IMR-90 (cell line): ENCODE results near the gene COL3A1. TPM values are rescaled to one million over a fixed set of nuclear protein-coding genes. Genes with fewer than 3 reads are reported as not detected.

ENCODE experiments used
- ATAC-seq: fragments of 200-7000 bp; cut with Tn5 transposase; 2 replicates; pipeline ENCODE4 v1.9.1; 2020; ENCODE audit warnings: low read depth, mild to moderate bottlenecking, moderate library complexity
- BruUV-seq: library from RNA; stranded (reverse); fragments of 400-500 nt; replicated peaks from 2 replicates; lab custom pipeline; 2021; lab: Mats Ljungman, UMichigan
- CTCF ChIA-PET: fragments of 300-600 bp; formaldehyde crosslinking; extraction: SDS; loops from one replicate; lab custom pipeline; 2021; ENCODE audit warnings: antibody characterized with exemption; lab: Yijun Ruan, JAX
- POLR2A ChIA-PET: fragments of 300-600 bp; sonication (Branson Sonifier 250); formaldehyde crosslinking; loops from one replicate; lab custom pipeline; 2022; ENCODE audit warnings: antibody characterized with exemption; ENCODE audit not compliant: unreplicated experiment; lab: Charles Lee
- DNase-seq: peaks from one replicate; pipeline ENCODE4 v3.0.0; 2013
- H2AFZ ChIP-seq: replicated peaks from 2 replicates; pipeline ENCODE3; 2013; ENCODE audit warnings: low read length, mild to moderate bottlenecking; ENCODE audit not compliant: poor library complexity
- H2AK5ac ChIP-seq: 2 replicates; pipeline ENCODE4 v1.6.1; 2013; ENCODE audit warnings: low read depth, low read length, inconsistent platforms
- H2AK9ac ChIP-seq: replicated peaks from 2 replicates; pipeline ENCODE3; 2013; ENCODE audit warnings: mild to moderate bottlenecking, low read depth, low read length, moderate library complexity; ENCODE audit not compliant: poor library complexity
- H2BK120ac ChIP-seq: 2 replicates; pipeline ENCODE4 v1.6.1; 2013; ENCODE audit warnings: low read depth, low read length, inconsistent platforms
- H2BK15ac ChIP-seq: 3 replicates; pipeline ENCODE4 v1.6.1; 2013; ENCODE audit warnings: low read depth, low read length, inconsistent platforms
- H2BK20ac ChIP-seq: 2 replicates; pipeline ENCODE4 v1.6.1; 2013; ENCODE audit warnings: low read depth, mild to moderate bottlenecking, inconsistent platforms, low read length, moderate library complexity
- H2BK5ac ChIP-seq: 2 replicates; pipeline ENCODE4 v1.6.1; 2013; ENCODE audit warnings: mild to moderate bottlenecking, low read depth, low read length, inconsistent platforms; ENCODE audit not compliant: poor library complexity, severe bottlenecking
- H3K14ac ChIP-seq: replicated peaks from 2 replicates; pipeline ENCODE4 v1.6.1; 2013; ENCODE audit warnings: low read depth, low read length, inconsistent platforms
- H3K18ac ChIP-seq: 2 replicates; pipeline ENCODE4 v1.6.1; 2013; ENCODE audit warnings: low read depth, low read length, control low read depth
- H3K23ac ChIP-seq: 2 replicates; pipeline ENCODE4 v1.6.1; 2013; ENCODE audit warnings: low read depth, low read length, inconsistent platforms
- H3K27ac ChIP-seq: 2 replicates; pipeline ENCODE4 v1.5.1; 2013; ENCODE audit warnings: mild to moderate bottlenecking, control low read depth, low read length; ENCODE audit not compliant: insufficient read depth
- H3K27me3 ChIP-seq: 2 replicates; pipeline ENCODE4 v1.6.1; 2013; ENCODE audit warnings: low read length; ENCODE audit not compliant: control insufficient read depth, insufficient read depth
- H3K36me3 ChIP-seq: 2 replicates; pipeline ENCODE4 v1.6.1; 2013; ENCODE audit warnings: low read length, mixed read lengths; ENCODE audit not compliant: control insufficient read depth, insufficient read depth
- H3K4ac ChIP-seq: 2 replicates; pipeline ENCODE4 v1.6.1; 2013; ENCODE audit warnings: low read depth, low read length, inconsistent platforms
- H3K4me1 ChIP-seq: 2 replicates; pipeline ENCODE4 v1.6.1; 2013; ENCODE audit warnings: low read length, mixed read lengths; ENCODE audit not compliant: control insufficient read depth, insufficient read depth
- H3K4me2 ChIP-seq: 2 replicates; pipeline ENCODE4 v1.6.1; 2013; ENCODE audit warnings: low read depth, mild to moderate bottlenecking, control low read depth, low read length, moderate library complexity
- H3K4me3 ChIP-seq: 2 replicates; pipeline ENCODE4 v1.5.1; 2013; ENCODE audit warnings: low read depth, mild to moderate bottlenecking, control low read depth, low read length, moderate library complexity; ENCODE audit not compliant: insufficient read depth
- H3K56ac ChIP-seq: 2 replicates; pipeline ENCODE4 v1.6.1; 2013; ENCODE audit warnings: low read length, inconsistent platforms; ENCODE audit not compliant: insufficient read depth; ENCODE audit errors: extremely low read depth
- H3K79me1 ChIP-seq, 2 experiments: 2 replicates each; pipeline ENCODE4 v1.6.1; 2013; ENCODE audit warnings: low read length in 2 of 2, inconsistent platforms in 1 of 2, low read depth in 1 of 2
- H3K9ac ChIP-seq: 2 replicates; pipeline ENCODE4 v1.6.1; 2013; ENCODE audit warnings: low read depth, low read length, control low read depth
- H3K9me1 ChIP-seq: 2 replicates; pipeline ENCODE4 v1.6.1; 2013; ENCODE audit warnings: low read length, inconsistent platforms; ENCODE audit not compliant: insufficient read depth
- H3K9me3 ChIP-seq: 2 replicates; pipeline ENCODE4 v1.6.1; 2013; ENCODE audit warnings: low read length; ENCODE audit not compliant: control insufficient read depth, insufficient read depth
- H4K20me1 ChIP-seq: 2 replicates; pipeline ENCODE4 v1.6.1; 2013; ENCODE audit warnings: low read length, inconsistent platforms; ENCODE audit not compliant: insufficient read depth
- H4K5ac ChIP-seq: 2 replicates; pipeline ENCODE4 v1.6.1; 2013; ENCODE audit warnings: mild to moderate bottlenecking, low read depth, low read length, control low read depth
- H4K8ac ChIP-seq, 2 experiments: 2 replicates each; pipeline ENCODE4 v1.6.1; 2013; ENCODE audit warnings: low read depth in 2 of 2, low read length in 2 of 2, control low read depth in 1 of 2, inconsistent platforms in 1 of 2
- H4K91ac ChIP-seq: 2 replicates; pipeline ENCODE4 v1.6.1; 2013; ENCODE audit warnings: low read depth, low read length, inconsistent platforms; ENCODE audit not compliant: insufficient read depth
- BHLHE40 ChIP-seq: fragments of 150-350 bp; IDR thresholded peaks from 2 replicates; pipeline ENCODE4 v1.6.1; 2016; ENCODE audit warnings: mild to moderate bottlenecking, low read depth, low read length
- CEBPB ChIP-seq: IDR thresholded peaks from 2 replicates; pipeline ENCODE4 v1.6.1; 2012; ENCODE audit warnings: low read depth, low read length, improper control_type of control experiment
- CHD1 ChIP-seq: IDR thresholded peaks from 2 replicates; pipeline ENCODE4 v1.6.1; 2012; ENCODE audit warnings: low read depth, low read length, improper control_type of control experiment
- CTCF ChIP-seq: conservative IDR thresholded peaks from 2 replicates; pipeline ENCODE4 v1.5.1; 2012; ENCODE audit warnings: mild to moderate bottlenecking, low read depth, low read length, improper control_type of control experiment
- MAZ ChIP-seq: IDR thresholded peaks from 2 replicates; pipeline ENCODE4 v1.6.1; 2012; ENCODE audit warnings: low read depth, mild to moderate bottlenecking, low read length, improper control_type of control experiment, moderate library complexity, borderline replicate concordance
- MXI1 ChIP-seq: IDR thresholded peaks from 2 replicates; pipeline ENCODE4 v1.6.1; 2012; ENCODE audit warnings: low read depth, mild to moderate bottlenecking, low read length, moderate library complexity, borderline replicate concordance
- NFE2L2 ChIP-seq: fragments of 150-350 bp; IDR thresholded peaks from 2 replicates; pipeline ENCODE4 v1.6.1; 2016; ENCODE audit warnings: low read depth, mild to moderate bottlenecking, low read length
- POLR2A ChIP-seq: IDR thresholded peaks from 2 replicates; pipeline ENCODE4 v1.6.1; 2012; ENCODE audit warnings: mild to moderate bottlenecking, low read depth, low read length
- RAD21 ChIP-seq: IDR thresholded peaks from 2 replicates; pipeline ENCODE4 v1.6.1; 2012; ENCODE audit warnings: low read length, improper control_type of control experiment
- RCOR1 ChIP-seq: IDR thresholded peaks from 2 replicates; pipeline ENCODE4 v1.6.1; 2012; ENCODE audit warnings: mild to moderate bottlenecking, low read length, improper control_type of control experiment; ENCODE audit not compliant: insufficient replicate concordance
- RFX5 ChIP-seq: IDR thresholded peaks from 2 replicates; pipeline ENCODE4 v1.8.0; 2012; ENCODE audit warnings: low read depth, mild to moderate bottlenecking, low read length, moderate library complexity
- SMC3 ChIP-seq: fragments of 150-350 bp; IDR thresholded peaks from 2 replicates; pipeline ENCODE4 v1.6.1; 2016; ENCODE audit warnings: low read depth, mild to moderate bottlenecking, antibody characterized with exemption, low read length, moderate library complexity
- WGBS, 2 experiments: methylation state at CpG; one replicate each; pipeline versions ENCODE4 v1.1.5 to v1.1.7; 2013; ENCODE audit warnings: missing lambda C conversion rate in 2 of 2; ENCODE audit not compliant: insufficient read length in 1 of 2; ENCODE audit errors: extremely low coverage in 2 of 2; 5-methylcytosine and 5-hydroxymethylcytosine counted together
- dilution Hi-C: fragments of 300-500 bp; cut with HindIII; formaldehyde crosslinking; loops from one replicate; pipeline ENCODE4 v1.14.3; 2018; ENCODE audit warnings: low sequenced_read_pairs; ENCODE audit not compliant: unreplicated experiment
- in situ Hi-C: fragments of 300-500 bp; cut with MboI; formaldehyde crosslinking; loops from 3 replicates; pipeline ENCODE4 v1.14.3; 2019; ENCODE audit warnings: low sequenced_read_pairs, inconsistent platforms, mixed read lengths
- intact Hi-C: fragments of 100-400 bp; cut with micrococcal nuclease; formaldehyde crosslinking; loops from 2 replicates; pipeline ENCODE4 v1.10.0; 2022
- polyA plus RNA-seq, 3 experiments: library from polyadenylated mRNA; depleted of rRNA; stranded (reverse); fragments of >200 nt; gene quantifications; 2 replicates each; pipeline ENCODE4 v1.2.3, GENCODE V29; 2012; ENCODE audit warnings: low replicate concordance in 1 of 3
- total RNA-seq: library from RNA; depleted of rRNA; stranded (reverse); fragments of >200 nt; gene quantifications from 2 replicates; pipeline ENCODE4 v1.2.3, GENCODE V29; 2012

Gene COL3A1
- total and polyA plus RNA-seq, 2 of the 4 experiments (the other 2 are of a cell fraction) = 402 to 408 TPM

DNA sequence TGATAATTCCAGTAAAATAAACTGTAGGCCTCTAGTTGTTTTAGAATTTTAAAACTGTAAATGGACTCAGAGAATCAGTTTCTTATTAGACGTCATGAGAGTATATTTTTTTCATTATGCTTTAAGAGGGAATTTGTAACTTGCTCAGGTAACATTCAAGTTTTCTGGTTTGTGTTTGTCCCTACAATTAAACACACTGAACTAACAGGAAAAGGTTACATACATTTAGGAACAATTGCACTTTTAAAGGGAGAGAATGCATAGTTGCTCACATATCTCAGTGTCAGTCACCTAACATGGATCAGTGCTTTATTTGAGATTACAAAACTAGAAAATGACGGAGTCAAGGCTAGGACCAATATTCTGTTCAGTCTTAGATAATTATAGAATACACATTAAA lies 3.1 kb downstream of the COL3A1 start (continued):
- no peak for TF ChIP-seq BHLHE40

DNA sequence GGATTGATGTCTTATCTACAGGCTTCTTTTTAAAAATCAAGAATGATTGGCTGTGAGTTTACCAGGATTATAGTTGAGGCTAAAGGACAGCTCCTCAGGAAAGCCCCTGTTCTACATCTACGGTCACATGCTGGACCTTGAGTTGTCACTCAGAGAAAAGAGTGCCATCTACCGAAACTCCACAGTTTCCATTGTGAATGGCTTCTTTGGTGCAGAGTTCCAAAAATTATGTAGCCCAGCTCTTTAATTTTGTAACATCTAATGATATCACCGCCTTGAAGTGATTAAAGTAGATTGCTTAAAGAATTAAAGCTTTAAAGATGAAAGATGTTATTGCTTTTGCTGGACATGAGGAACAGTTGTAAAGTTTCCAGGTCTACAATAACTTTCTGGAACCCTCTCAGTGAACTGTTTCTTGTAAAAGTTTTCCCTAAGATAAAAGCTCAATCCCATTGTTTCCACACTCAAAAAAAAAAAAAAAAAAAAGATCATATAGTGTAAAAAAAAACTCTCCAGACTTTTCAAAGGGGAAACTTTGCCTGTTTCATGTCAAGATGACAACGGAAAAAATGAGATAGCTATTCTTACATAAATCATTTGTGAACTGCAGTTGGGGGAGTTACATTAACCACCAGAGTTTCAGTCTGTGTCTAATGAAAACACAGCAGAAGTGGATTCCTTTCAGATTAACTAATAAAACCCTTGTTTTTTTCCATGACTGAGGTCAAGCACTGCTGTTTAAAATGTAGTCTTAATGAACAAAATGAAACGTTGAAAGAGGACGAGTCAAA lies 4.3 kb downstream of the COL3A1 start:
- ChIA-PET POLR2A (interaction anchor here (1.2 kb wide), 1 partner anchor 9 kb away, joined by 6 read pairs; no protein-coding TSS in a partner anchor), CTCF (interaction anchor here (0.6 to 1.4 kb wide), 6 partner anchors 8 to 380 kb away, joined by 3 to 6 read pairs (median 3); no protein-coding TSS in a partner anchor)
- Histone ChIP-seq H3K4me3 (peak overlapping the region; percentile 19), H3K23ac (peak overlapping the region; percentile 75; the same call in 1 of the 2 replicates), H3K9me1 (no peaks in the 10 kb centered on the region), H2BK120ac (peak overlapping the region; percentile 22), H4K5ac (peak overlapping the region; percentile 81; the same call in 1 of the 2 replicates), H2BK20ac (no peak overlapping the region), H2AK9ac (no peak overlapping the region), H3K14ac (peak overlapping the region; percentile 66; the same call in 1 of the 2 replicates), H3K4me2 (peak overlapping the region; percentile 90), H3K56ac (peak overlapping the region; percentile 86), H2AFZ (no peak overlapping the region), H3K4me1 (peaks cover 3% of the 10 kb centered on the region), H3K4ac (peak overlapping the region; percentile 1), H3K9me3 (no peaks in the 10 kb centered on the region), H4K20me1 (no peaks in the 10 kb centered on the region), H3K9ac (peak overlapping the region; percentile 79), H3K79me1 (peaks cover 6 to 7% of the 10 kb centered on the region in 2 experiments), H3K27me3 (no peaks in the 10 kb centered on the region), H2BK5ac (peak overlapping the region; percentile 98), H2BK15ac (no peak overlapping the region), H4K8ac (peak overlapping the region in 1 of 2 experiments; percentile 49; a peak in 2 of 4 replicates), H3K27ac (peak overlapping the region; percentile 74; the same call in 1 of the 2 replicates), H3K18ac (peak overlapping the region; percentile 92), H3K36me3 (peaks cover 4% of the 10 kb centered on the region; the same call in 1 of the 2 replicates), H4K91ac (peak overlapping the region; percentile 8), H2AK5ac (no peak overlapping the region)
- no CpG with 5 or more reads among the region's 6 CpGs for WGBS, 2 experiments
- BruUV-seq = no TSS peak
- ATAC-seq (peak; percentile 12; the same call in 1 of the 2 replicates), DNase-seq (peak; percentile 69)
- dilution Hi-C loops = no loop called here
- intact Hi-C loops = loop anchor here (2.0 to 10.0 kb wide), 7 partner anchors 81 to 1381 kb away; partner anchors contain the start of genes COL5A2 and GULP1
- in situ Hi-C loops = loop anchor here (10.0 kb wide), 1 partner anchor 194 kb away; no protein-coding TSS in a partner anchor
- peak; percentile 51 for TF ChIP-seq RAD21
- no peak for TF ChIP-seq MAZ
- TF ChIP-seq POLR2A = no peak
- TF ChIP-seq RFX5 = no peak
- no peak for TF ChIP-seq CEBPB
- TF ChIP-seq RCOR1 = no peak
- TF ChIP-seq CHD1 = no peak
- TF ChIP-seq MXI1 = no peak
- TF ChIP-seq NFE2L2 = no peak
- no peak; the same call in 1 of the 2 replicates for TF ChIP-seq SMC3
- no peak for TF ChIP-seq BHLHE40
- TF ChIP-seq CTCF = peak; percentile 43
